GM21528 (cell line): ENCODE data around the gene WDR89.
"Not testable (repeated sequence)": the region's sequence is repeated elsewhere in the genome, so short reads cannot be mapped to it uniquely, and the experiment has no call there.

Experiments used
- ATAC-seq: cut with Tn5 transposase; IDR thresholded peaks from one replicate; pipeline ENCODE4 v1.9.1; 2021; ENCODE audit warnings: mild to moderate bottlenecking, moderate library complexity; ENCODE audit not compliant: unreplicated experiment, low FRiP score

WDR89 gene

DNA sequence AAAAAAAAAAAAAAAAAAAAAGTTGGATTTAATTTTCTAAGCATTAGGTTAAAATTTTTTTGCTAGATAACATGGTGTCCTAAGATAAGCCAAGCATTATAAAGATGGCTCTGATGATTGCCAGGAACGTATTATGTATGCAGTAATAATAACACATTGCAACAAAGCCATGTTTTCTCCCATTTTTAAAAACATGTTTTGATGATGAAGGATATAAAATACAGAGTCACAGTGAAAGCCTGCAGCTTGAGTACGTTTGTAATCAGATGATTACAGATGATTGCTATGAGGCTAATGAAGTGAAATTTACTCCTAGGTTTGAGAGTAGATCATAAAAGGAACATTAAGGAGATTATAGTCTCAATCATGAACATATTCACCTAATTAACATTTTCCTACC, 13.3 kb upstream of the WDR89 start:
- no peak for ATAC-seq

DNA sequence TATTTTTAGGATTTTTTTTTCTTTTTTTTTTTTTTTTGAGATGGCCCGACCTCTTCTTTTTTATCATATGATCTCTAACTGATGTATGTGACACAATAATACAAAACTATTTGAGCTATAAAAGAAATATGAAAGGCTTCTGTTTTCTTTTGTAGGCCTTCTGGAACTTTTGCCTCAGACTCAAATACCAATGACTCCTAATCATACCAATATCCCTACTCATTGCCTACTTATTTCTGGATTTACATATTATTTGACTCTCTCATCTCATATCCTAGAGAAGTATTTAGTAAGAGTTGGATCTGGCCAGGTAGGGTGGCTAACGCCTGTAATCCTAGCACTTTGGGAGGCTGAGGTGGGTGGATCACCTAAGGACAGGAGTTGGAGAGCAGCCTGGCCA, 12.7 kb upstream of the WDR89 start:
- no peak for ATAC-seq

DNA sequence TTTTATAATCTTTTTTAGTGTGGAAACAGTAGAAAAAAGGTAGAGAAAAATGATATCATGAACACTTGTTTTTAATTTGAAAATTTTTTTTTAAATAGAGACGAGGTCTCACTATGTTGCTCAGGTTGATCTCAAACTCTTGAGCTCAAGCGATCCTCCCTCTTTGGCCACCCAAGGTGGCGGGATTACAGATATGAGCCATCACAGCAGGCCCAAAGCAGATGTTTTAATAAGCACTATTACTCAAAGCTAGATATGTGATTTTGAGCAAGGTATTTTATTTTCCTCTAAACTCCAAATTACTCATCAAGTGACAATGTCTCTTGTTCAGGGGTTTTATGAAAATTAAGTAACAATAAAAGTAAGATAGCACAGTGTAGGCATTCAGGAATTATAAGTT, 10.7 kb upstream of the WDR89 start:
- ATAC-seq: no peak

DNA sequence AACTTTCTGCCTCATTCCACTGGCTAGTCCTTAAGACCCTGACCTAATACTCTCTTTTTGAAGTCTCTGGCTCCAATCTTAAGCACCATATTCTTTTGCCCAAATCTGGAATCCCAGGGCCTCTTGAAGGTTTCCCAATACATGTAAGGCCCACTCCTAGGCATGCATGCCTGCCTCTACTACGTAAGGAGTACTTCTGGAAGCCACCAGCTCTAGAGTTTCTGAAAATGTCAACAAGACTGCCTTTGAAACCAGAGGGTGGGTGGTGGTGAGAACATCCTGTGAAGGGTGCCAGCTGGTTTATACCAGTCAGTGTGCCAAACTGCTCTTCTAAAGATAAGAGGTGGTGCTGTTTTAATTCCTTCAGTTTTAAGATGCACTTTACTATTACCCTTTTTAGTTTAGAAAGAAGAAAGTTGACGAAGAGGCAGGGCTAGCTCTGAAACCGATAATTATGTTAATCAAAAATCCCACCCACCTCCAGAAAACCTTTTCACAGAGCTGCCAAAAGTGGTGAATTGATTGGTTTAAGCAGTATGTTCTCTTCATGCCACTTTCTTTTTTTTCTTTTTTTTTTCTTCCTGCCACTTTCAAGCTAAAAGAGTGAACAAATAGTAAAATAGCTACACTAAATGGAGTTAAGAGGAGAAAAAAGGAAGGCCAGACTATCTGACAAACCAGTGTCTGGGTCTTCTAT, 8.7 kb upstream of the WDR89 start:
- no peak for ATAC-seq

DNA sequence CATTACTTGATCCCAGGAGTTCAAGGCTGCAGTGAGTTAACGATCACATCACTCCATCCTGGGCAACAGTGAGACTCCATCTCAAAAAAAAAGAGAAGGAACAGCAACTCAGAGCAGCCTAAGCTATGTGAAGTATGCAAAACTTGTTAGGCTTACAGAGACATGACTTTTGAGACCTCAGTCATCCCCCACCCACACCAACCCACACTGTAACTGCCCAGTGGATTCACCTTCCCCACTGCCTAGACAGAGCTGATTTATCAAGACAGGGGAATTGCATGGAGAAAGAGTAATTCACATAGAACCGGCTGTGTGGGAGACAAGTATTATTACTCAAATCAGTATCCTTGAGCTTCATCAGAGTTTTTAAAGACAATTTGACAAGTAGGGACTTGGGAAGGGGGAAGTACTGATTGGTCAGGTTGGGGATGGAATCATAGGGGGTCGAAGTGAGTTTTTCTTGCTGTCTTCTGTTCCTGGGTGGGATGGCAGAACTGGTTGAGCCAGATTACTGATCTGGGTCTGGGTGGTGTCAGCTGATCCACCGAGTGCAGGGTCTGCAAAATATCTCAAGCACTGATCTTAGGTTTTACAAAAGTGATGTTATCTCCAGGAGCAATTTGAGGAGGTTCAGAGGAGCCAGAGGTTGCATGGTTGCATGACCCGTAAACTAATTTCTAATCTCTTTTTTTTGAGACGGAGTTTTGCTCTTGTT, 6.2 kb upstream of the WDR89 start:
- ATAC-seq: no peak

DNA sequence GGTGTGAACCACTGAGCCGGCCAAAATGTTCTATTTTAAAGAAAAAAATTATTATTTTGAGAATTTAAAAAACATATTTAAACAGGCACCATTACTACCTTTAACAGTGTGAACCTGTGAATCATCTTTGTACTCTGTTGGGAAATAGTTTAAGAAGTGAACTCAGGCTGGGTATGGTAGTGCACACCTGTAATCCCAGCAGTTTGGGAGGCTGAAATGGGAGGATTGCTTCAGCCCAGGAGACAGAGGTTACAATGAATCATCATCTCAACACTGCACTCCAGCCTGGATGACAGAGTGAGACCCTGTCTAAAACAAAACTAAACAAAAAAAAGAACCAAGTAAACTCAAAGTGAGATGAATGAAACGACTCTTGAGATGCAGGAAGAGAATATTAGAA, 3.1 kb upstream of the WDR89 start:
- ATAC-seq: no peak

DNA sequence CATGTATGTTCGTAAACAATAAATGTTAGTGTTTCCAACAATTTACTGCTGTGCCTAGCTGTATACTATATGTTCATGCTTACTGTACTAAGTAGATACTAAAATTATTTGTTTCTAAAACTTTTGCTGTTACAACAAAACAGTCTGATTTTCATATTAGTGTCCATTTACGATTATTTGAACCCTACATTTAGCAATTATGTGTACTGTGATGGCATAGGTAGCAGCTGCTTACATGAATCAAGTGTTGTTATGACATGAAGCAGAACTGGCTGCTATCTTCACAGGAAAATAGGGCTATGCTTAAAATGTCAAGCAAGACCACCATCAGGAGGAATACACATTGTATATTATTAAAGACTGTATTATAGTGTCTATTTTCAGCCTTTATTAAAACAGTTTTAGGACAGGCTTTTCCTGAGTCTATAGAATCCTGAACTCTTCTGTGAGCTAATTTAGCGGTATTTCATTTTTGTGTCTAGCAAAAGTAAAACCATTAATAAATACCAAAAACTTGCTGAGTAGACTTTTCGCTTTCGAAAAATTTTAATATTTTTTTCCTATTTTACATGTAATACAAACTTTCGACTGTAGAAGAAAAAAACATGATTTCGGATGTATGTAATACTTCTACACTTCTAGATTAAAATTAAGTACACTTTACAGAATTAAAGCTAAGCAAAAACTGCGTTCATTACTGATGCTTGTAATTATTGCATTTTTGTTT, 1.1 kb upstream of the WDR89 start:
- ATAC-seq: no peak

DNA sequence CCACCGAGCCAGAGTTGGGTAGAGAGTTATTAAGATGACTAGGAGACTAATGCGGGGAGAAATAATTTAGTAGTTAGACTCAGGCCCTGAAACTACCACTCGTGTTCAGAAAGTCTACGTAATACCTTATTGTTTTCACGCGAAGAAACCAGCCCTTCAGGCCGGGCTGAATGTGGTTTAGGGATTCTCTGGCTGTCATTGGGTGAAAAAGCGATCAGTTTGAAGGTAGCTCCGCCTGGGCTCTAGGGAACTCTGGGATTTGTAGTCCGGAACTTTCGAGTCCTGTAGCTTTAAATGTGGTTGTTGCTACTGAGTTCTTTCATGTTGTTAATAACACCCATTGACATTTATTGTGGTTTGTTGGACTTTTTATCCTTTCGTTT, 549 bp upstream of the WDR89 start:
- ATAC-seq: peak; percentile 74

DNA sequence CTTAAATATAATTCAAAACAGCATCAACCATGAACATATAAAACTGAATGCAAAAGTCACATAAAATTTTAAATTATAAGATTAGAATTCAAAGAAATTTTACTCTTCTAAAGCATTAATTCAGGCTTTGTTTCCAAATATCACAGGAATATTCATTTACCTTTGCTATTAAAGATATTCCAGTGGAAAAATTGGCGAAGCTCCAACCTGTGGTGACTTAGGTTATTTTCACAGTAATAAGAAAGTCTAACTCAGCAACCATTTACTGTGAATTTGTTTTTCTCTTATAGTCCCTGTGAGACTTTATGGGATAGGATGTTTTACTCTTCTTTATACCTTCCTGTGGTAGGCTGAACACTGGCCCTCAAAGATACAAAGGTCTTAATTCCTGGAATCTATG, 3.2 kb downstream of the WDR89 start:
- no peak for ATAC-seq

DNA sequence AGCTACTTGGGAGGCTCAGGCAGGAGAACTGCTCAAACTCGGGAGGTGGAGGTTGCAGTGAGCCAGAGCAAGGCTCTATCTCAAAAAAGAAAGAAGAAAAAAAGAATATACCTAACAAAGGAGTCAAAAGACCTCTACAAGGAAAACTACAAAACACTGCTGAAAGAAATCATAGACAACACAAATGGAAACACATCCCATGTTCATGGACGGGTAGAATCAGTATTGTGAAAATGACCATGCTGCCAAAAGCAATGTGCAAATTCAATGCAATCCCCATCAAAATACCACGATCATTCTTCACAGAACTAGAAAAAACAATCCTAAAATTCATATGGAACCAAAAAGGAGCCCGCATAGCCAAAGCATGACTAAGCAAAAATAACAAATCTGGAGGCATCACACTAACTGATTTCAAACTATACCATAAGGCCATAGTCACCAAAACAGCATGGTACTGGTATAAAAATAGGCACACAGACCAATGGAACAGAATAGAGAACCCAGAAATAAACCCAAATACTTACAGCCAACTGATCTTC, 5.5 kb downstream of the WDR89 start:
- not testable (repeated sequence) for ATAC-seq

DNA sequence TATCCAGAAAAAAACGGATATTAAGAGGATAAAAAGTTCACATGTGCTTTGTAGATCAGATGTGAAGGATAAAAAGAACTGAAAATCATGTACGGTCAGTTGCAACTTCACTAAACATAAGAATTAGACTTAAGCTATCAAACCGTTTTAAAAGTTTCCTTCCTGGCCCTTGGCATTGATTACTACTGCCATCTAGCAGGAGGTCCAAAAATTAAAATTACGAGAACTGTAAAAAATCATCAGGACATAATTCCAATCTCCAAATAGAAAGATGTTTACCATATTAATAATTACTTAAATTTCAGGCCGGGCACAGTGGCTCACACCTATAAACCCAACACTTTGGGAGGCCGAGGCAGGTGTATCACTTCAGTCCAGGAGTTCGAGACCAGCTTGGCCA, 7.9 kb downstream of the WDR89 start:
- no peak for ATAC-seq

DNA sequence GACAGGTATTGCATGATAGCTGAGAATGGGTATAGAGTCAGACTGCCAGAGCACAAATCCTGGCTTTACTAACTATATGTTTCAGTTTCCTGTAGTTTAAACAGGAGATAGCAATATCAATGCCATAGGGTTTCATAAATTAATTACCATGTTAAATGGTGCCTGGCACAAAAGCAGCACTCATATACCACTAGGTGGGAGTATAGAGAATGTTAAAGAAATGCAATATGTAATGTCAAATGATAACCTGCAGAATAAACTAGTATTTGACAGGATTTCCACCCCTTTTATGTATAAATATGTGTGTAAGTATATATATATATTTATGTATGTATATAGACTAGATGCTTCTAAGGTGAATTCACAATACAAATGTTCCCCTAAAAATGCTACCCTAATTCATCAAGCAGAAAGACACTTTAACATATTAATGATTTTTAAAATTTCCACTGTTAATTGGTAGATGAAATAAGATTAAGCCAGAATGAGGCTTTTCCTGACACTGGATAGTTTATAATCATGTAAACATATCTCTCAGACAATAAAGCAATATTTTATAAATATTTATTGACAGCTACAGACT, 8.6 kb downstream of the WDR89 start:
- no peak for ATAC-seq

DNA sequence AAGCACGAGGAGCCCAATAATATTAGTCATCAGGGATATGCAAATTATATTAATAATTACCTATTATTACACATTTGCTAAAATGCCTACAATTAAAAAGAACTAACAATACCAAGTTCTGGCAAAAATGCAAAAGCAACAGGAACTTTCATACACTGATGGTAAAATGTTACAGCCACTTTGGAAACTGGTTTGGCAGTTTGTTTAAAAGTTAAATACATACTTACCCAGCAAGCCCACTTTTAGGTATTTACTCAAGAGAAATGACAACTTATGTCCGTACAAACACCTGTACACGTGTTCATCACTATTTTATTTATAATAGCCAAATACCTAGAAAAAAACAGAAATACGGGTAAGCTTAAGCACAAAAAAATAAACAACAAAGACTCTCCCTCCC, 17.0 kb downstream of the WDR89 start:
- no peak for ATAC-seq

DNA sequence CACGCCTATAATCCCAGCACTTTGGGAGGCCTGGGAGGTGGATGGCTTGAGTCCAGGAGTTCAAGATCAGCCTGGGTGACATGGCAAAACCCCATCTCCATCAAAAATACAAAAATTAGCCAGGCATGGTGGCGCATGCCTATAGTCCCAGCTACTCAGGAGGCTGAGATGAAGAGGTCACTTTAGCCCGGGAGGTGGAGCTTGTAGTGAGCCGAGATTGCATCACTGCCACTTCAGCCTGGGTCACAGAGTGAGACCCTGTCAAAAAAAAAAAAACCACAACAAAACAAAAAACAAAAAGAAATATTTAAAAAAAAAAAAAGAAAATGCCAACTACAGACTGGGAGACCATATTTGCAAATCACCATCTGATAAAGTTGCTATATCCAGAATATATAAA, 17.5 kb downstream of the WDR89 start:
- no peak for ATAC-seq

DNA sequence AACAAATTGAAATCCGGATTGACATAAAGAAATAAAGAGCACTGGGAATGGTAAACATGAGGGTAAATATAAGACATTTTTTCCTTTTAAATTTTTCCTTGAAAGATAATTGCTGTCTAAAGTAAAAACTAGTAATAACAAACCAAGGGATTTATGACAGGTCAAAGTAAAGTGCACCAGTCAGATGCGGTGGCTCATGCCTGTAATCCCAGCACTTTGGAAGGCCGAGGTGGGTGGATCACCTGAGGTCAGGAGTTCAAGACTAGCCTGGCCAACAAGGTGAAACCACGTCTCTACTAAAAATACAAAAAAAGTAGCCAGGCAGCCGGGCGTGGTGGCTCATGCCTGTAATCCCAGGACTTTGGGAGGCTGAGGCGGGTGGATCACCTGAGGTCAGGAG, 19.7 kb downstream of the WDR89 start:
- not testable (repeated sequence) for ATAC-seq

DNA sequence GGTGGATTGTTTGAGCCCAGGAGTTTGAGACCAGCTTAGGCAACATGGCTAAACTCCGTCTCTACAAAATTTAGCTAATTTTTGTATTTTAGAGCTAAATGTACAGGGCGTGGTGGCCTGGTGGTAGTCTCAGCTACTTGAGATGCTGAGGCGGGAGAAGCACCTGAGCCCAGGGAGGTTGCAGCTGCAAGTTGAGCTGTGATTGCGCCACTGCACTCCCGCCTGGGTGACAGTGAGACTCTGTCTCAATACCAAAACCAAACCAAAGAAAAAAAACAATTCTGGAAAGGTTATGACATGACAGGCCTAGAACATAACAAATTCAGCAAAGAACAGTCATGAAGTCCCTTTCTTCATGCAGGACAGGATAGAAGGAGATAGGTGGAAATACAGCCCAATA, 25.7 kb downstream of the WDR89 start:
- no peak for ATAC-seq

DNA sequence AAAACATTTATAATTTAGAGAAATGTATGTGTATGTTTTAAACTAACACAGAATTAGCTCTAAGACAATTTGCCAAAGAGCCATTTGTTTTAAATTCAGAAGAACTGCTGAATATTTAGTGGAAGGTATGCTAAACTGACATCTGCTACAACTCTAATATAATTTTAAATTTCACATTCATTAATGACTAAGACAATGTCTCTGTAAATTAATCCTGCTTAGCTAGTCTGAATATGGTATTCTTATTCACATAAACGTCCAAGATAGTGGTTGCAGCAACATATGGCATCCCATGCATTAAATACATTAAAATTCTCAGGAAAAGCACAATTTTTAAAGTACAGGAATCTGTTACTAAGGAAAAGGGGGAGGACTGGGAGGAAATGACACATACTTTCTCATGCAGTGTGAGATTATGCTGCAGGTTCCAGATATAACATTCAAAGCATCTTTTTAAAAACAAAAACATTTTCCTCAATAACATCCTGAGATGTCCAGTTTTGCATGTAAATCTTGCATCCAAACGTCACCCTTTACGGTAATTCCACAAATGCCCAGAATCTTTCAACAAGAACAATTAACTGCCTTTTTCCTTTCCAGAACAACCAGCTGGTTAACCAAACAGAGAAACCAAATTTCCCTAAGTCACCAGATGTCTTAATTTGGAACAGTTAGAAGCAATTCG, 26.9 kb downstream of the WDR89 start:
- no peak for ATAC-seq

DNA sequence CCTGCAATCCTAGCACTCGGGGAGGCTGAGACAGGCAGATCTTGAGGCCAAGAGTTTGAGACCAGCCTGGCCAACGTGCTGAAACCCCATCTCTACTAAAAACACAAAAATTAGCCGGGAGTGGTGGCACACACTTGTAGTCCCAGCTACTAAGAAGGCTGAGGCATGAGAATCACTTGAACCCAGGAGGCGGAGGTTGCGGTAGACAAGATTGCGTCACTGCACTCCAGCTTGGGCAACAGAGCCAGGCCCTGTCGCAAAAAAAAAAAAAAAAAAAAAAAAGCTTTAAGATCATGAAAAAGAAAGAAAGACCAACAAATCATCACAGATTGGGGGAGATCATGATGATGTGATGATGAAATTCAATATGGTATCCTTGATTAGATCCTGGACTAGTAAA, 30.6 kb downstream of the WDR89 start:
- ATAC-seq: no peak

DNA sequence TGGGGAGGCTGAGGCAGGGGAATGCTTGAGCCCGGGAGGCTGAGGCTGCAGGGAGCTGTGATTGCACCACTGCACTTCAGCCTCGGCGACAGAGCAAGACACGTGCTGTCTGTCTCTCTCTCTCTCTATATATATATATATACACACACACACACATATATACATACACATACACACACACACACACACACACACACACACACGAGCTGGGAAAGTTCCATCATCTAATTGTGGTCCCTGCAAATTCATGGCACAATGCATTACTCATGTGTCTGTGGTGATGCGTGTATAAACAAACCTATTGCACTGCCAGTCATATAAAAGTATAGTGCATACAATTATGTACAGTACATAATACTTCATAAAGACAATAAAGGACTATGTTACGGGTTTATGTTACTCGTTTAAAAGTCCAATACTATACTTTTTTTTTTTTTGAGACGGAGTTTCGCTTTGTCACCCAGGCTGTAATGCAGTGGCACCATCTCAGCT, 36.6 kb downstream of the WDR89 start:
- no peak for ATAC-seq

DNA sequence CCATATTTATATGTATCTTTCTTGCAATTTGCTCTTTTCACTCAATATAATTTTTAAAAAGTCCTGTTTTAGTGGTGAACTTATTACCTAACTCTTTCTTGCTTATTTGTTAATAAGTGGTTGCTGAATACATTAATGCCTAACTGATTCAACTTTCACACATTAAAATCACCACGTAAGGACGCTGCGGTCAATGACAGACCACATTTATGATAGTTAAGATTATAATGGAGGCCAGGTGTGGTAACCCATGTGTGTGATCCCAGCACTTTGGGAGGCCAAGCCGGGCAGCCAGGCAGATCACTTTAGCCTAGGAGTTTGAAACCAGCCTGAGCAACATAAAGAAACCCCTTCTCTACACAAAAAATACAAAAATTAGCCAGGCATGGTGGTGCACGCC, 37.0 kb downstream of the WDR89 start:
- ATAC-seq: no peak
